Trophoblast cell (in vitro differentiated cells and primary cell): ENCODE data around the gene TMEM107.

Experiments used
- DNase-seq, 2 donors: peaks; one replicate each; pipeline ENCODE4 v3.0.0-alpha.2; 2016
- H2AFZ ChIP-seq: 2 replicates; pipeline ENCODE4 v1.6.1; 2013; ENCODE audit warnings: low read length, moderate library complexity, mild to moderate bottlenecking; ENCODE audit not compliant: insufficient read depth, poor library complexity
- H2AK5ac ChIP-seq: 2 replicates; pipeline ENCODE4 v1.6.1; 2013; ENCODE audit warnings: mild to moderate bottlenecking, low read length
- H2BK120ac ChIP-seq: 2 replicates; pipeline ENCODE4 v1.6.1; 2013; ENCODE audit warnings: low read length, mild to moderate bottlenecking, moderate library complexity; ENCODE audit not compliant: insufficient read depth, poor library complexity
- H2BK12ac ChIP-seq: 2 replicates; pipeline ENCODE4 v1.6.1; 2013; ENCODE audit warnings: mild to moderate bottlenecking, low read length, moderate library complexity
- H2BK5ac ChIP-seq: 2 replicates; pipeline ENCODE4 v1.6.1; 2013; ENCODE audit warnings: low read length, low read depth, moderate library complexity, mild to moderate bottlenecking; ENCODE audit not compliant: poor library complexity
- H3K14ac ChIP-seq: 2 replicates; pipeline ENCODE4 v1.6.1; 2013; ENCODE audit warnings: mild to moderate bottlenecking, low read length
- H3K18ac ChIP-seq: 2 replicates; pipeline ENCODE4 v1.6.1; 2013; ENCODE audit warnings: mild to moderate bottlenecking, low read length
- H3K23ac ChIP-seq: 2 replicates; pipeline ENCODE4 v1.6.1; 2013; ENCODE audit warnings: low read length
- H3K27ac ChIP-seq: 2 replicates; pipeline ENCODE4 v1.5.1; 2013; ENCODE audit warnings: low read depth, mild to moderate bottlenecking, inconsistent platforms, low read length, moderate library complexity
- H3K27me3 ChIP-seq: 2 replicates; pipeline ENCODE4 v1.6.1; 2013; ENCODE audit warnings: inconsistent platforms, mild to moderate bottlenecking, low read length, moderate library complexity; ENCODE audit not compliant: insufficient read depth
- H3K36me3 ChIP-seq, 2 experiments: 1 replicate in 1 of 2; 2 replicates in 1 of 2; pipeline ENCODE4 v1.6.1; 2013; ENCODE audit warnings: low read length in 2 of 2, mild to moderate bottlenecking in 2 of 2, moderate library complexity in 1 of 2; ENCODE audit not compliant: insufficient read depth in 2 of 2, control insufficient read depth in 1 of 2
- H3K4ac ChIP-seq: 2 replicates; pipeline ENCODE4 v1.6.1; 2013; ENCODE audit warnings: low read depth, mild to moderate bottlenecking, low read length, moderate library complexity
- H3K4me1 ChIP-seq, 2 experiments: 1 replicate in 1 of 2; 2 replicates in 1 of 2; pipeline ENCODE4 v1.6.1; 2013; ENCODE audit warnings: low read length in 2 of 2, mild to moderate bottlenecking in 2 of 2, moderate library complexity in 1 of 2; ENCODE audit not compliant: insufficient read depth in 2 of 2, control insufficient read depth in 1 of 2
- H3K4me2 ChIP-seq: 2 replicates; pipeline ENCODE4 v1.6.1; 2013; ENCODE audit warnings: inconsistent platforms, mild to moderate bottlenecking, low read length, moderate library complexity
- H3K4me3 ChIP-seq: 2 replicates; pipeline ENCODE4 v1.5.1; 2013; ENCODE audit warnings: mild to moderate bottlenecking, low read depth, low read length, inconsistent platforms
- H3K79me1 ChIP-seq: one replicate; pipeline ENCODE4 v1.6.1; 2013; ENCODE audit warnings: low read length
- H3K79me2 ChIP-seq: 2 replicates; pipeline ENCODE4 v1.6.1; 2013; ENCODE audit warnings: low read length, mild to moderate bottlenecking; ENCODE audit not compliant: control insufficient read depth, insufficient read depth, poor library complexity
- H3K9ac ChIP-seq: 2 replicates; pipeline ENCODE4 v1.6.1; 2013; ENCODE audit warnings: mild to moderate bottlenecking, low read length
- H3K9me3 ChIP-seq: 2 replicates; pipeline ENCODE4 v1.6.1; 2013; ENCODE audit warnings: low read depth, mild to moderate bottlenecking, control low read depth, inconsistent platforms, low read length; ENCODE audit not compliant: insufficient read depth
- H4K12ac ChIP-seq: 2 replicates; pipeline ENCODE4 v1.6.1; 2013; ENCODE audit warnings: low read depth, mild to moderate bottlenecking, low read length, moderate library complexity
- H4K8ac ChIP-seq: 2 replicates; pipeline ENCODE4 v1.6.1; 2013; ENCODE audit warnings: low read depth, mild to moderate bottlenecking, low read length, moderate library complexity
- H4K91ac ChIP-seq: one replicate; pipeline ENCODE4 v1.6.1; 2013; ENCODE audit warnings: low read depth, mild to moderate bottlenecking, low read length, moderate library complexity
- WGBS: extraction: QIAGEN DNeasy Blood & Tissue Kit; methylation state at CpG from one replicate; pipeline ENCODE4 v1.1.7; 2013; ENCODE audit warnings: missing lambda C conversion rate; ENCODE audit not compliant: insufficient read length, insufficient coverage; ENCODE audit errors: extremely low coverage; 5-methylcytosine and 5-hydroxymethylcytosine counted together

TMEM107 gene

DNA sequence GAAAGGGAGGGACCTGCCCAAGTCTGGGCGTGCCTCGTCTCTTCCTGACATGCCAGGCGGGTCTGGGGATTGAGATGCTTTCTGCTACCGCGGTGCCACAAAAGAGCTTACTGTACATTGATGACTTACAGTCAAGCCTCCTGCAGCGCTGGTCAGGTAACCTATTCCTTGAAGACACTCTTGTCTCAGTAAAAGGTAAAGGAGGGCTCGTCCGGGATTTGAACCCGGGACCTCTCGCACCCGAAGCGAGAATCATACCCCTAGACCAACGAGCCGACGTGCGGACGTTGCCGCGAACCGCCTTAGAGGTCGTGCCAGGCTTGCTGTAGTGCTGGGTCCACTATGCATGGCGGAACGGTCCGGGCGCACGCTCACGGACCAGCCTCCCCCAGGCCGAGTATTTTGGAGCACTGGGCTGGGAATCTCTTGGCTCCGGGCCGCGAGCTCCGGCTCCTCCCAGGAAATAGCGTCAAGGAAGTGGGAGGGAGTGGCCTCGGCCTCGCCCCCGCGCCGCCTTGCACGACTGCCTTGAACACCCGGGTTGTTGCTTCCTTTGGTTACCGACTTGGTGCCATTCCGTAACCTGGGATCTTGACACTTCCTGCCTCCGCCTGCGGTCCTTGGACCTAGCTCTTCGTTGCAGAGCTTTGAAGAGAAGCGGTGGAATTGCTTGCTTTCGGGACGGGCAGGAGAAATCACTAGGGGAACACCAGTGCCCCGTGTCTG is 46.6 kb upstream of the TMEM107 start:
- H3K18ac ChIP-seq = peak overlapping the region; percentile 72
- H2AK5ac ChIP-seq = peak overlapping the region; percentile 91
- H3K79me1 ChIP-seq = peaks cover 22% of the 10 kb centered on the region
- peak overlapping the region; percentile 14 for H3K9ac ChIP-seq
- H3K14ac ChIP-seq = peak overlapping the region; percentile 81
- peak overlapping the region; percentile 83 for H3K27ac ChIP-seq
- peak overlapping the region; percentile 87 for H4K12ac ChIP-seq
- peak overlapping the region; percentile 87 for H4K91ac ChIP-seq
- H3K23ac ChIP-seq = no peak overlapping the region
- peak overlapping the region; percentile 67 for H2BK120ac ChIP-seq
- H2BK5ac ChIP-seq = peak overlapping the region; percentile 76
- peak overlapping the region; percentile 92 for H4K8ac ChIP-seq
- peaks cover 10 to 11% of the 10 kb centered on the region in 2 experiments for H3K4me1 ChIP-seq
- peak overlapping the region; percentile 68 for H3K4ac ChIP-seq
- H2AFZ ChIP-seq = peak overlapping the region; percentile 73
- no peaks in the 10 kb centered on the region for H3K27me3 ChIP-seq
- DNase-seq = peak; percentile 95 to 96
- H3K36me3 ChIP-seq = peaks cover 3 to 7% of the 10 kb centered on the region in 2 experiments
- no peak overlapping the region for H2BK12ac ChIP-seq
- no peaks in the 10 kb centered on the region for H3K9me3 ChIP-seq
- peak overlapping the region; percentile 79 for H3K4me3 ChIP-seq
- no CpG with 5 or more reads among the region's 49 CpGs for WGBS
- H3K79me2 ChIP-seq = peaks cover 16% of the 10 kb centered on the region
- peak overlapping the region; percentile 84 for H3K4me2 ChIP-seq

- H2BK5ac ChIP-seq = no peak overlapping the region
These were observed 46.1 kb upstream of the TMEM107 start for GRCh38 chr17:8222380-8222629.

DNA sequence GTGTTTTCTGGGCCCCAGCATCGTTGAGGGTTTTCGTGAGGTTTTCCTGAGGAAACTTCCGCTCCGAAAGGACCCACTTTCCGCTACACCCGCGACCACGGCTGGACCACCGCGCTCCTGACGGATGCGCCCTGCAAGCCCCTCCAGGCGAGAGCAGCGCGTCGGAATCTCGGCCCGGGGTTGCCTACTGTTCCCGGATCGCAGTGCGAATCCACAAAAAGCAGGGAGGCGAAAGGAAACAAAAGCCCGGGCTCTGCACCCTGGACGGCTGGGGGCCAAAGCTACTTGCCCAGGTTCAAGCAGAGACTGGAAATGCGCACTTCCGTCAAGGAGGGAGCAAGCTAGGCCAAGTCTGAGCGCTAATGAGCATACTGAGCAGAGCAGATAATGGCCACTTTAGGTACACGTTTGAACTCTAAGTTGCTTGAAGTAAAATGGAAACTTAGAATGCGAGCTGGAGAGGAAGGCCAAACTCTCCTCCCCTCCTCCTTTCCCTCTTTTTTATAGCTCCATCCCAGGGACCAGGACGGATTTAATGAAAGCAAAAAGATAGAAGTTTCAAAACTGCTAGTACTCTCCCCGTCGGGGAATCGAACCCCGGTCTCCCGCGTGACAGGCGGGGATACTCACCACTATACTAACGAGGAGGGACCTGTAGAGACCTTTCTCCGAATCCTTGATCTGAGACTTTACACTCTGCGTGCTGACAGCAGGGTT is 45.6 kb upstream of the TMEM107 start:
- Histone ChIP-seq H3K79me2 (peaks cover 16% of the 10 kb centered on the region), H3K4me2 (peak overlapping the region; percentile 84), H3K36me3 (no peaks in the 10 kb centered on the region), H4K91ac (peak overlapping the region; percentile 92), H2AFZ (peak overlapping the region; percentile 96), H3K23ac (no peak overlapping the region), H4K8ac (peak overlapping the region; percentile 97), H2BK120ac (peak overlapping the region; percentile 81), H3K4ac (peak overlapping the region; percentile 17), H2BK12ac (peak overlapping the region; percentile 62), H3K18ac (peak overlapping the region; percentile 88), H3K9ac (peak overlapping the region; percentile 18), H3K4me3 (peak overlapping the region; percentile 84), H3K14ac (peak overlapping the region; percentile 96), H2BK5ac (peak overlapping the region; percentile 84), H3K27ac (peak overlapping the region; percentile 83), H4K12ac (peak overlapping the region; percentile 88), H3K4me1 (peaks cover 7% of the 10 kb centered on the region in 2 experiments), H3K27me3 (no peaks in the 10 kb centered on the region), H3K79me1 (peaks cover 22% of the 10 kb centered on the region), H3K9me3 (no peaks in the 10 kb centered on the region), H2AK5ac (peak overlapping the region; percentile 50)
- no CpG with 5 or more reads among the region's 40 CpGs for WGBS
- peak; percentile 74 to 89 for DNase-seq

More at GRCh38 chr17:8222380-8222629, 46.1 kb upstream of the TMEM107 start:
- peak overlapping the region; percentile 79 for H3K14ac ChIP-seq
- H4K12ac ChIP-seq = no peak overlapping the region
- peak overlapping the region; percentile 30 for H2AFZ ChIP-seq
- H3K9me3 ChIP-seq = no peaks in the 10 kb centered on the region
- H3K79me1 ChIP-seq = peaks cover 22% of the 10 kb centered on the region
- H3K79me2 ChIP-seq = peaks cover 16% of the 10 kb centered on the region
- no peak overlapping the region for H3K23ac ChIP-seq
- peaks cover 9 to 10% of the 10 kb centered on the region in 2 experiments for H3K4me1 ChIP-seq
- H2BK120ac ChIP-seq = no peak overlapping the region
- no CpG with 5 or more reads among the region's 9 CpGs for WGBS
- peak overlapping the region; percentile 18 for H3K9ac ChIP-seq
- H3K4me2 ChIP-seq = peak overlapping the region; percentile 84
- peak overlapping the region; percentile 15 for H2AK5ac ChIP-seq
- no peaks in the 10 kb centered on the region for H3K27me3 ChIP-seq
- peak overlapping the region; percentile 92 for H4K8ac ChIP-seq
- peak overlapping the region; percentile 18 for H3K18ac ChIP-seq
- peak overlapping the region; percentile 83 for H3K27ac ChIP-seq
- peaks cover 0 to 2% of the 10 kb centered on the region in 2 experiments for H3K36me3 ChIP-seq
- DNase-seq = no peak
- no peak overlapping the region for H3K4ac ChIP-seq
- no peak overlapping the region for H4K91ac ChIP-seq
- H3K4me3 ChIP-seq = peak overlapping the region; percentile 79
- no peak overlapping the region for H2BK12ac ChIP-seq

- Histone ChIP-seq H2BK120ac (no peak overlapping the region), H4K91ac (peak overlapping the region; percentile 92), H3K36me3 (no peaks in the 10 kb centered on the region), H3K9ac (peak overlapping the region; percentile 60), H2BK5ac (peak overlapping the region; percentile 84), H3K9me3 (no peaks in the 10 kb centered on the region), H4K12ac (peak overlapping the region; percentile 57), H2AFZ (peak overlapping the region; percentile 96), H3K4me2 (peak overlapping the region; percentile 84), H3K14ac (peak overlapping the region; percentile 96), H3K4ac (no peak overlapping the region), H3K79me1 (peaks cover 22% of the 10 kb centered on the region), H4K8ac (peak overlapping the region; percentile 97), H3K4me1 (peaks cover 7% of the 10 kb centered on the region in 2 experiments), H3K27ac (peak overlapping the region; percentile 79), H2BK12ac (no peak overlapping the region), H3K18ac (no peak overlapping the region), H3K27me3 (no peaks in the 10 kb centered on the region), H2AK5ac (no peak overlapping the region), H3K23ac (no peak overlapping the region), H3K4me3 (peak overlapping the region; percentile 84), H3K79me2 (peaks cover 16% of the 10 kb centered on the region)
- WGBS = no CpG with 5 or more reads among the region's 45 CpGs
- peak; percentile 90 to 96 for DNase-seq
These were observed 44.8 kb upstream of the TMEM107 start for GRCh38 chr17:8220783-8221662.
